ENCODE data around the gene AKIRIN2.
A peak's percentile ranks its signal among the peaks of the same experiment; 100 is the strongest.

Gene AKIRIN2

GRCh38 chr6:87658516-87658915, 43.5 kb downstream of the AKIRIN2 start:
- TF ChIP-seq CTCF (IDR thresholded peaks at IDR 0.05; ENCODE audit: low read length, missing control alignments): no peak
- peak; percentile 36 for DNase-seq (ENCODE audit: low read depth)
- H3K4me3 ChIP-seq (replicated peaks; ENCODE audit: low read depth, low read length): no peak overlapping the region

- no peak overlapping the region for H3K4me3 ChIP-seq (replicated peaks; ENCODE audit: low read depth, low read length)
- no peak for TF ChIP-seq CTCF (IDR thresholded peaks at IDR 0.05; ENCODE audit: low read length, missing control alignments)
- DNase-seq (ENCODE audit: low read depth): no peak
Observed at GRCh38 chr6:87656857-87657256, 45.2 kb downstream of the AKIRIN2 start.

- H3K4me3 ChIP-seq (replicated peaks; ENCODE audit: low read depth, low read length): no peak overlapping the region
- no peak for TF ChIP-seq CTCF (IDR thresholded peaks at IDR 0.05; ENCODE audit: low read length, missing control alignments)
- no peak for DNase-seq (ENCODE audit: low read depth)
Observed at GRCh38 chr6:87655824-87656223, 46.2 kb downstream of the AKIRIN2 start.

- H3K4me3 ChIP-seq (replicated peaks; ENCODE audit: low read depth, low read length): no peak overlapping the region
- TF ChIP-seq CTCF (IDR thresholded peaks at IDR 0.05; ENCODE audit: low read length, missing control alignments): no peak
Observed at GRCh38 chr6:87654875-87655454, 47.1 kb downstream of the AKIRIN2 start.

GRCh38 chr6:87654122-87654521, 47.9 kb downstream of the AKIRIN2 start:
- TF ChIP-seq CTCF (IDR thresholded peaks at IDR 0.05; ENCODE audit: low read length, missing control alignments): no peak
- no peak for DNase-seq (ENCODE audit: low read depth)
- no peak overlapping the region for H3K4me3 ChIP-seq (replicated peaks; ENCODE audit: low read depth, low read length)

More at GRCh38 chr6:87654875-87655454, 47.1 kb downstream of the AKIRIN2 start:
- DNase-seq (ENCODE audit: low read depth): no peak

GRCh38 chr6:87653074-87653962, 48.7 kb downstream of the AKIRIN2 start:
- no peak for DNase-seq (ENCODE audit: low read depth)
- no peak for TF ChIP-seq CTCF (IDR thresholded peaks at IDR 0.05; ENCODE audit: low read length, missing control alignments)
- H3K4me3 ChIP-seq (replicated peaks; ENCODE audit: low read depth, low read length): no peak overlapping the region
